HepG2 (cell line): ENCODE results near the gene ARHGAP22. TPM values are rescaled to one million over a fixed set of nuclear protein-coding genes. Genes with fewer than 3 reads are reported as not detected.

ENCODE experiments used
- ATAC-seq: fragments of 200-7000 bp; cut with Tn5 transposase; 3 replicates; pipeline ENCODE4 v1.9.1; 2020; ENCODE audit warnings: mild to moderate bottlenecking, moderate library complexity
- BruUV-seq: library from RNA; stranded (reverse); fragments of 400-500 nt; replicated peaks from 2 replicates; lab custom pipeline; 2021; lab: Mats Ljungman, UMichigan
- CTCF ChIA-PET: fragments of 300-600 bp; formaldehyde crosslinking; extraction: SDS; loops from one replicate; lab custom pipeline; 2021; ENCODE audit warnings: low total read pairs, inconsistent platforms, low intra/inter-chr PET ratio; lab: Yijun Ruan, JAX
- POLR2A ChIA-PET: fragments of 350-600 bp; sonication (Branson Sonifier 250); formaldehyde crosslinking; loops from one replicate; lab custom pipeline; 2020; ENCODE audit warnings: antibody characterized with exemption, inconsistent platforms; lab: Yijun Ruan, JAX
- DNase-seq: peaks from one replicate; pipeline ENCODE4 v3.0.0-alpha.2; 2015; ENCODE audit warnings: low spot score
- FAIRE-seq: peaks from 3 replicates; lab custom pipeline; 2011; peaks lifted over from hg19 to GRCh38; lab: Jason Lieb, UNC
- H2AFZ ChIP-seq: one replicate; pipeline ENCODE4 v1.6.1; 2011; ENCODE audit warnings: low read length, inconsistent platforms
- H3K27ac ChIP-seq: fragments of 300-600 bp; 3 replicates; pipeline ENCODE4 v1.8.0; 2011; ENCODE audit warnings: mixed run types, mild to moderate bottlenecking, mixed read lengths, low read length, inconsistent platforms; ENCODE audit not compliant: insufficient read depth; ENCODE audit errors: extremely low read length
- H3K27me3 ChIP-seq, 2 experiments: fragments of 200-600 bp in 1 of 2; 2 replicates in 1 of 2; 3 replicates in 1 of 2; pipeline versions ENCODE4 v1.6.0 to v1.8.0; 2011; ENCODE audit warnings: low read length in 2 of 2, mild to moderate bottlenecking in 2 of 2, moderate library complexity in 2 of 2, inconsistent platforms in 1 of 2; ENCODE audit not compliant: insufficient read depth in 2 of 2, control insufficient read depth in 1 of 2
- H3K36me3 ChIP-seq, 2 experiments: fragments of 200-600 bp in 1 of 2; replicated peaks in 1 of 2; 2 replicates in 1 of 2; 3 replicates in 1 of 2; pipeline versions ENCODE4 v1.5.1 to v1.8.0; 2011; ENCODE audit warnings: low read length in 2 of 2, inconsistent platforms in 1 of 2; ENCODE audit not compliant: insufficient read depth in 2 of 2, control insufficient read depth in 1 of 2
- H3K4me1 ChIP-seq: 2 replicates; pipeline ENCODE4 v1.5.1; 2012; ENCODE audit warnings: low read length, inconsistent platforms; ENCODE audit not compliant: insufficient read depth
- H3K4me2 ChIP-seq: 2 replicates; pipeline ENCODE4 v1.6.0; 2011; ENCODE audit warnings: low read depth, low read length, inconsistent platforms
- H3K4me3 ChIP-seq, 3 experiments: fragments of 200-600 bp in 1 of 3; sonication (generic), shearing (Covaris generic) in 1 of 3; replicated peaks in 1 of 3; 2 replicates each; pipeline ENCODE4 v1.5.1; 2011 to 2016; ENCODE audit warnings: low read length in 3 of 3, inconsistent platforms in 2 of 3, low read depth in 2 of 3, mild to moderate bottlenecking in 2 of 3, control low read depth in 1 of 3, mixed read lengths in 1 of 3; ENCODE audit not compliant: insufficient read depth in 1 of 3
- H3K79me2 ChIP-seq: one replicate; pipeline ENCODE4 v1.6.1; 2011; ENCODE audit warnings: low read length, inconsistent platforms; ENCODE audit not compliant: insufficient read depth
- H3K9ac ChIP-seq: 2 replicates; pipeline ENCODE4 v1.6.0; 2011; ENCODE audit warnings: mild to moderate bottlenecking, low read depth, low read length, inconsistent platforms; ENCODE audit not compliant: insufficient read depth
- H3K9me3 ChIP-seq: 2 replicates; pipeline ENCODE4 v1.5.1; 2012; ENCODE audit warnings: mild to moderate bottlenecking, low read length
- H4K20me1 ChIP-seq: 2 replicates; pipeline ENCODE4 v1.6.0; 2011; ENCODE audit warnings: inconsistent platforms, mild to moderate bottlenecking, low read length, moderate library complexity; ENCODE audit not compliant: insufficient read depth
- EZH2 ChIP-seq: conservative IDR thresholded peaks from 2 replicates; pipeline ENCODE4 v1.6.1; 2012; ENCODE audit warnings: mild to moderate bottlenecking, low read depth, low read length, moderate library complexity
- FOXO4 ChIP-seq: sonication (generic); formaldehyde crosslinking; conservative IDR thresholded peaks from 2 replicates; pipeline ENCODE4 v1.8.1; 2023; ENCODE audit warnings: missing genetic modification reagents
- KDM2A ChIP-seq: sonication (generic); formaldehyde crosslinking; IDR thresholded peaks from 2 replicates; pipeline ENCODE4 v1.4.0; 2020; ENCODE audit warnings: low read depth, missing genetic modification reagents, borderline replicate concordance
- MED8 ChIP-seq: sonication (generic); formaldehyde crosslinking; IDR thresholded peaks from 2 replicates; pipeline ENCODE4 v1.8.1; 2023; ENCODE audit warnings: mild to moderate bottlenecking, missing genetic modification reagents; ENCODE audit not compliant: insufficient replicate concordance
- SKIL ChIP-seq: sonication (generic); formaldehyde crosslinking; IDR thresholded peaks from 2 replicates; pipeline ENCODE4 v1.8.0; 2022; ENCODE audit warnings: missing genetic modification reagents, mild to moderate bottlenecking, moderate library complexity, borderline replicate concordance
- TEAD3 ChIP-seq: optimal IDR thresholded peaks from 2 replicates; pipeline ENCODE3; 2016; ENCODE audit warnings: borderline replicate concordance
- YY1 ChIP-seq: IDR thresholded peaks from 2 replicates; pipeline ENCODE4 v1.6.1; 2011; ENCODE audit warnings: low read length, low read depth, moderate library complexity, mild to moderate bottlenecking; ENCODE audit not compliant: insufficient read depth, insufficient replicate concordance
- ZNF318 ChIP-seq: sonication (generic); formaldehyde crosslinking; IDR thresholded peaks from 2 replicates; pipeline ENCODE4 v1.4.0; 2020; ENCODE audit warnings: mild to moderate bottlenecking, missing genetic modification reagents
- ZNF580 ChIP-seq: IDR thresholded peaks from 2 replicates; pipeline ENCODE4 v1.6.1; 2016; ENCODE audit warnings: low read depth, borderline replicate concordance
- ZNF660 ChIP-seq: sonication (generic); formaldehyde crosslinking; IDR thresholded peaks from 2 replicates; pipeline ENCODE4 v1.5.1; 2020; ENCODE audit warnings: mild to moderate bottlenecking, low read depth, missing genetic modification reagents, borderline replicate concordance
- ZNF709 ChIP-seq: sonication (generic); formaldehyde crosslinking; IDR thresholded peaks from 2 replicates; pipeline ENCODE4 v1.5.0; 2020; ENCODE audit warnings: mild to moderate bottlenecking, missing genetic modification reagents
- WGBS: methylation state at CpG from one replicate; pipeline ENCODE4 v1.1.6; 2017; ENCODE audit warnings: low lambda C conversion rate; 5-methylcytosine and 5-hydroxymethylcytosine counted together
- in situ Hi-C: cut with HindIII; loops from 2 replicates; pipeline ENCODE4 v1.10.0; 2017; ENCODE audit warnings: low pct_unique_long_range_greater_than_20kb; ENCODE audit not compliant: extremely low pct_ligation_motif_present
- intact Hi-C: fragments of 100-400 bp; cut with micrococcal nuclease; formaldehyde crosslinking; loops from one replicate; pipeline ENCODE4 v1.10.0; 2022; ENCODE audit not compliant: unreplicated experiment
- polyA plus RNA-seq, 8 experiments: library from polyadenylated mRNA; depleted of rRNA in 3 of 8; stranded (reverse) in 7 of 8; unstranded in 1 of 8; fragments of >200 nt; fragmentation: Illumina TruSeq in 4 of 8; extraction: Trizol in 4 of 8; gene quantifications; 2 replicates each; pipeline versions ENCODE4 v1.2.1 to v1.2.3, GENCODE V29; 2011 to 2016; ENCODE audit warnings: low read depth in 4 of 8, missing spikeins in 1 of 8, mixed read lengths in 1 of 8; ENCODE audit not compliant: insufficient read depth in 1 of 8
- total RNA-seq, 5 experiments: library from RNA; depleted of rRNA; stranded (reverse); fragments of >200 nt; fragmentation: Illumina TruSeq; extraction: Trizol; gene quantifications; 2 replicates each; pipeline ENCODE4 v1.2.3, GENCODE V29; 2016; ENCODE audit warnings: low read depth in 1 of 5

ARHGAP22 gene
- total and polyA plus RNA-seq, 2 of the 13 experiments (the other 11 are each of a cell fraction or from before 2014, with no cell fraction given): 0.08 to 0.38 TPM

- ATAC-seq (no peak), FAIRE-seq (no peak), DNase-seq (no peak)
- H3K27ac ChIP-seq: no peak overlapping the region
- POLR2A ChIA-PET: no interaction called here
- 78% methylated on average over 32 of the region's 42 CpGs for WGBS
- H3K4me2 ChIP-seq: no peak overlapping the region
- H4K20me1 ChIP-seq: no peaks in the 10 kb centered on the region
- no peak overlapping the region for H3K9ac ChIP-seq
- H3K27me3 ChIP-seq: 0 out of 5 replicates have a peak, but pooled peaks cover 0 to 11% of the 10 kb centered on the region in 2 experiments
- H3K4me1 ChIP-seq: peaks cover 12% of the 10 kb centered on the region; the same call in 1 of the 2 replicates
- CTCF ChIA-PET: no interaction called here
- H3K4me3 ChIP-seq: no peak overlapping the region
- H3K79me2 ChIP-seq: no peaks in the 10 kb centered on the region
- BruUV-seq: no TSS peak
- H3K36me3 ChIP-seq: no peaks in the 10 kb centered on the region
- no peak overlapping the region for H2AFZ ChIP-seq
- H3K9me3 ChIP-seq: no peaks in the 10 kb centered on the region
- intact Hi-C loops (no loop called here), in situ Hi-C loops (no loop called here)
- no peak for TF ChIP-seq TEAD3
- TF ChIP-seq ZNF660 (CRISPR knock-in tag): no peak
- no peak for TF ChIP-seq YY1
- TF ChIP-seq MED8 (CRISPR knock-in tag): no peak
- TF ChIP-seq SKIL (CRISPR knock-in tag): no peak
- TF ChIP-seq ZNF580 (CRISPR knock-in tag): no peak
- TF ChIP-seq FOXO4 (CRISPR knock-in tag): no peak
- no peak for TF ChIP-seq ZNF318
- TF ChIP-seq KDM2A (CRISPR knock-in tag): no peak
- TF ChIP-seq EZH2: no peak
- TF ChIP-seq ZNF709: no peak
These were observed 138.9 kb downstream of the ARHGAP22 start for GRCh38 chr10:48465860-48466521.
